Testis (tissue), 3 donors: ENCODE measurements around the gene DLGAP4. TPM values are rescaled to one million over a fixed set of nuclear protein-coding genes. Genes with fewer than 3 reads are reported as not detected.

Experiments used
- DNase-seq: peaks from one replicate; pipeline ENCODE4 v3.0.0-alpha.2; 2019
- H3K27ac ChIP-seq, 2 donors: fragments of 200-600 bp; sonication (generic); one replicate each; pipeline ENCODE4 v1.5.1; 2019
- H3K27me3 ChIP-seq: fragments of 200-600 bp; sonication (generic); one replicate; pipeline ENCODE4 v1.5.1; 2019
- H3K36me3 ChIP-seq: fragments of 200-600 bp; sonication (generic); one replicate; pipeline ENCODE4 v1.5.1; 2017; ENCODE audit warnings: low read depth; ENCODE audit errors: missing control alignments
- H3K4me1 ChIP-seq: fragments of 200-600 bp; sonication (generic); one replicate; pipeline ENCODE4 v1.5.1; 2019
- H3K4me3 ChIP-seq, 2 donors: fragments of 200-600 bp; sonication (generic); one replicate each; pipeline ENCODE4 v1.5.1; 2017 to 2019
- H3K9me3 ChIP-seq: fragments of 200-600 bp; sonication (generic); one replicate; pipeline ENCODE4 v1.5.1; 2017
- CTCF ChIP-seq, 3 experiments: fragments of 450-650 bp in 2 of 3; fragments of 200-600 bp in 1 of 3; sonication (generic) in 1 of 3; IDR thresholded peaks; one replicate each; pipeline ENCODE4 v1.5.1; 2016 to 2019; ENCODE audit warnings: antibody characterized with exemption in 3 of 3, mild to moderate bottlenecking in 2 of 3, moderate library complexity in 1 of 3
- POLR2A ChIP-seq: fragments of 450-650 bp; IDR thresholded peaks from one replicate; pipeline ENCODE4 v1.6.1; 2017; ENCODE audit warnings: antibody characterized with exemption, mild to moderate bottlenecking, moderate library complexity
- WGBS, 2 donors: methylation state at CpG; one replicate each; pipeline ENCODE4 v1.1.5; 2018; 5-methylcytosine and 5-hydroxymethylcytosine counted together
- intact Hi-C: fragments of 100-400 bp; cut with DNase I; formaldehyde crosslinking; loops from one replicate; pipeline ENCODE4 v1.15.1; 2023; ENCODE audit warnings: low total_unique reads
- polyA plus RNA-seq: library from polyadenylated mRNA; stranded (reverse); fragments of 350-450 nt; fragmentation: Illumina TruSeq; extraction: RNeasy Lipid Tissue Mini Kit (QIAGEN cat#74804); gene quantifications from one replicate; pipeline ENCODE4 v1.2.3, GENCODE V29; 2014; ENCODE audit warnings: low read depth, low replicate concordance; ENCODE audit not compliant: insufficient read depth
- total RNA-seq, 2 donors: library from RNA; depleted of rRNA; stranded (reverse); fragments of >200 nt; gene quantifications; one replicate each; pipeline ENCODE4 v1.2.3, GENCODE V29; 2016

DLGAP4 gene
- total and polyA plus RNA-seq, 3 donors from 2014 or later, result 69.1 to 110 (median 110) TPM

GRCh38 chr20:36468149-36469000, 162.2 kb downstream of the DLGAP4 start:
- no peaks in the 10 kb centered on the region for H3K9me3 ChIP-seq
- H3K4me1 ChIP-seq, result peaks cover 76% of the 10 kb centered on the region
- H3K36me3 ChIP-seq, result no peaks in the 10 kb centered on the region
- TF ChIP-seq POLR2A (no peak), CTCF (IDR thresholded peaks at IDR 0.05) (no peak)
- no peak for DNase-seq
- intact Hi-C loops, result no loop called here
- H3K4me3 ChIP-seq, result no peak overlapping the region
- WGBS, 2 donors, result 52 to 53% methylated on average over 6 to 10 of the region's 10 CpGs
- peak overlapping the region in 1 of 2 donors; percentile 48 for H3K27ac ChIP-seq
- H3K27me3 ChIP-seq, result no peaks in the 10 kb centered on the region

GRCh38 chr20:36469973-36470372, 163.8 kb downstream of the DLGAP4 start:
- TF ChIP-seq CTCF (IDR thresholded peaks at IDR 0.05) (no peak), POLR2A (no peak)
- H3K27me3 ChIP-seq, result no peaks in the 10 kb centered on the region
- H3K9me3 ChIP-seq, result no peaks in the 10 kb centered on the region
- 47 to 51% methylated on average over 2 of the region's 2 CpGs for WGBS, 2 donors
- no peaks in the 10 kb centered on the region for H3K36me3 ChIP-seq
- H3K4me1 ChIP-seq, result peaks cover 75% of the 10 kb centered on the region
- DNase-seq, result no peak
- intact Hi-C loops, result no loop called here
- H3K27ac ChIP-seq, result peak overlapping the region in 1 of 2 donors; percentile 41
- no peak overlapping the region for H3K4me3 ChIP-seq

- intact Hi-C loops, result no loop called here
- no peak overlapping the region for H3K4me3 ChIP-seq
- H3K27ac ChIP-seq, result peak overlapping the region; percentile 84
- no peaks in the 10 kb centered on the region for H3K36me3 ChIP-seq
- 50 to 55% methylated on average over 9 of the region's 9 CpGs for WGBS, 2 donors
- DNase-seq, result no peak
- no peaks in the 10 kb centered on the region for H3K9me3 ChIP-seq
- TF ChIP-seq POLR2A, result no peak
- no peak for TF ChIP-seq CTCF (IDR thresholded peaks at IDR 0.05)
- H3K27me3 ChIP-seq, result no peaks in the 10 kb centered on the region
- H3K4me1 ChIP-seq, result peaks cover 54% of the 10 kb centered on the region
Measured at GRCh38 chr20:36471885-36472636, 165.9 kb downstream of the DLGAP4 start.

DNA sequence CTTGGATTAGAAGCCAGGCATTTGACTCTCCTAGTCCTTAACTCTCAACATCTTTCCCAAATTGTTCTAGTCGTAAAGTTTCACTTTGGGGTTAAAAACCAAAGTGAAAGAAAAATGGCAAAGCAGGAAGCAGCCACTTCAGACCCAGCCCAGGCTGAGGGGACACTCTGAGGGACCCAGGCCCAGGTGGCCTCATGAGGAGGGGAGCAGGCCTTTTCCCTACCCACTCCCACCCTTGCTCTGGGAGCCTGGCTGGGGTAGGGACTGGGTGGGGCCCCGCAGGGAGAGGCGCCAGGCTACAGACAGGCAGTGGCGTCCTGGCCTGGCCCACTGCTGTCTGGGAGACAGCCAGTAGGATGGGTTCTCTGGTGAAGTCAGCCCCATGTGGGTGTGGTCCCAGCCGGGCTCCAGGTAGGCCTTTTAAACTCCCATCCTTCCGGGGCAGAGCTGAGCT, 166.5 kb downstream of the DLGAP4 start:
- no peak for DNase-seq
- intact Hi-C loops, result no loop called here
- Histone ChIP-seq H3K27ac (peak overlapping the region; percentile 84), H3K27me3 (no peaks in the 10 kb centered on the region), H3K9me3 (no peaks in the 10 kb centered on the region), H3K4me1 (peaks cover 48% of the 10 kb centered on the region), H3K36me3 (no peaks in the 10 kb centered on the region), H3K4me3 (no peak overlapping the region)
- no peak for TF ChIP-seq CTCF (IDR thresholded peaks at IDR 0.05)
- TF ChIP-seq POLR2A, result no peak
- 32 to 35% methylated on average over 3 to 6 of the region's 6 CpGs for WGBS, 2 donors
